Measurements from ENCODE around the gene PKN3. TPM values are rescaled to one million over a fixed set of nuclear protein-coding genes. Genes with fewer than 3 reads are reported as not detected.

PKN3 gene
- total RNA-seq, 1 donor from 2014 or later: 5.9 TPM

- Mint-ChIP-seq H3K27ac (no peak overlapping the region), H3K27me3 (ENCODE audit: low read depth) (no peaks in the 10 kb centered on the region), H3K4me1 (no peaks in the 10 kb centered on the region), H3K9me3 (no peaks in the 10 kb centered on the region), H3K36me3 (peaks cover 6% of the 10 kb centered on the region), H3K4me3 (no peak overlapping the region)
- no peak for DNase-seq (ENCODE audit: low spot score in 2 of 2, unreplicated experiment in 2 of 2)
- no peak for TF ChIP-seq CTCF (IDR thresholded peaks at IDR 0.05; ENCODE audit: unreplicated experiment)
Observed at GRCh38 chr9:128750926-128751595, 48.8 kb downstream of the PKN3 start.

GRCh38 chr9:128753627-128754026 is 51.3 kb downstream of the PKN3 start:
- Mint-ChIP-seq H3K4me3 (no peak overlapping the region), H3K27ac (no peak overlapping the region), H3K9me3 (no peaks in the 10 kb centered on the region), H3K36me3 (peaks cover 3% of the 10 kb centered on the region), H3K4me1 (no peaks in the 10 kb centered on the region), H3K27me3 (ENCODE audit: low read depth) (no peaks in the 10 kb centered on the region)
- no peak for TF ChIP-seq CTCF (IDR thresholded peaks at IDR 0.05; ENCODE audit: unreplicated experiment)
- DNase-seq (ENCODE audit: low spot score in 2 of 2, unreplicated experiment in 2 of 2): no peak

GRCh38 chr9:128757602-128758001 is 55.3 kb downstream of the PKN3 start:
- no peak for DNase-seq (ENCODE audit: low spot score in 2 of 2, unreplicated experiment in 2 of 2)
- H3K4me1 Mint-ChIP-seq: no peaks in the 10 kb centered on the region
- H3K27ac Mint-ChIP-seq: no peak overlapping the region
- no peaks in the 10 kb centered on the region for H3K27me3 Mint-ChIP-seq (ENCODE audit: low read depth)
- no peak overlapping the region for H3K4me3 Mint-ChIP-seq
- TF ChIP-seq CTCF (IDR thresholded peaks at IDR 0.05; ENCODE audit: unreplicated experiment): no peak
- no peaks in the 10 kb centered on the region for H3K36me3 Mint-ChIP-seq
- no peaks in the 10 kb centered on the region for H3K9me3 Mint-ChIP-seq

GRCh38 chr9:128762671-128763449 is 60.6 kb downstream of the PKN3 start:
- no peak for DNase-seq (ENCODE audit: low spot score in 2 of 2, unreplicated experiment in 2 of 2)
- Mint-ChIP-seq H3K4me1 (no peaks in the 10 kb centered on the region), H3K4me3 (no peak overlapping the region), H3K9me3 (no peaks in the 10 kb centered on the region), H3K36me3 (peaks cover 3% of the 10 kb centered on the region), H3K27me3 (ENCODE audit: low read depth) (no peaks in the 10 kb centered on the region), H3K27ac (no peak overlapping the region)
- TF ChIP-seq CTCF (IDR thresholded peaks at IDR 0.05; ENCODE audit: unreplicated experiment): no peak

- TF ChIP-seq CTCF (IDR thresholded peaks at IDR 0.05; ENCODE audit: unreplicated experiment): no peak
- DNase-seq (ENCODE audit: low spot score in 2 of 2, unreplicated experiment in 2 of 2): no peak
- Mint-ChIP-seq H3K27ac (no peak overlapping the region), H3K9me3 (no peaks in the 10 kb centered on the region), H3K27me3 (ENCODE audit: low read depth) (no peaks in the 10 kb centered on the region), H3K4me1 (no peaks in the 10 kb centered on the region), H3K4me3 (no peak overlapping the region), H3K36me3 (peaks cover 4% of the 10 kb centered on the region)
Observed at GRCh38 chr9:128764361-128764760, 62.1 kb downstream of the PKN3 start.

All from mesothelial cell of epicardium (in vitro differentiated cells).